A549 (cell line): ENCODE results near the gene ATP1A3.

Experiments
- CBX8 ChIP-seq: fragments of 200-600 bp; sonication (generic); IDR thresholded peaks from 2 replicates; pipeline ENCODE4 v1.6.1; 2016
- CHD2 ChIP-seq: fragments of 150-350 bp; IDR thresholded peaks from 2 replicates; pipeline ENCODE4 v1.6.1; 2014; ENCODE audit warnings: low read length; ENCODE audit not compliant: partially characterized antibody
- EP300 ChIP-seq, 2 experiments: fragments of >200 bp; sonication (Bioruptor Twin); formaldehyde crosslinking; IDR thresholded peaks; 2 replicates in 1 of 2; 3 replicates in 1 of 2; pipeline ENCODE4 v1.6.1; 2016 to 2017
- KDM1A ChIP-seq: fragments of 200-600 bp; sonication (generic); IDR thresholded peaks from 2 replicates; pipeline ENCODE4 v1.6.1; 2016; ENCODE audit warnings: low read depth, mild to moderate bottlenecking
- NFE2L2 ChIP-seq: fragments of 150-350 bp; conservative IDR thresholded peaks from 2 replicates; pipeline ENCODE4 v1.6.1; 2014; ENCODE audit warnings: low read length
- POLR2A ChIP-seq: IDR thresholded peaks from 2 replicates; pipeline ENCODE4 v1.6.1; 2012; ENCODE audit warnings: mild to moderate bottlenecking, low read length
- RAD21 ChIP-seq, 2 experiments: fragments of >200 bp in 1 of 2; sonication (Bioruptor Twin) in 1 of 2; formaldehyde crosslinking in 1 of 2; IDR thresholded peaks in 1 of 2; conservative IDR thresholded peaks in 1 of 2; 2 replicates in 1 of 2; 3 replicates in 1 of 2; pipeline ENCODE4 v1.6.1; 2012 to 2018; ENCODE audit warnings: inconsistent platforms in 1 of 2
- RFX5 ChIP-seq: fragments of 450-650 bp; IDR thresholded peaks from 2 replicates; pipeline ENCODE4 v1.7.1; 2014; ENCODE audit warnings: antibody characterized with exemption, mild to moderate bottlenecking, moderate library complexity
- ZFP36 ChIP-seq: fragments of 450-650 bp; IDR thresholded peaks from 2 replicates; pipeline ENCODE4 v1.6.1; 2014; ENCODE audit warnings: borderline replicate concordance; ENCODE audit not compliant: partially characterized antibody
- TF ChIP-seq, protein P1 (sequence below): fragments of >200 bp; sonication (Bioruptor Twin); formaldehyde crosslinking; IDR thresholded peaks from 3 replicates; pipeline ENCODE4 v1.5.1; 2016
- TF ChIP-seq, protein P2 (sequence below): fragments of 250-450 bp; sonication (Bioruptor Pico); IDR thresholded peaks from 2 replicates; pipeline ENCODE4 v1.5.0; 2021; ENCODE audit warnings: mild to moderate bottlenecking, moderate library complexity, borderline replicate concordance

DNA sequence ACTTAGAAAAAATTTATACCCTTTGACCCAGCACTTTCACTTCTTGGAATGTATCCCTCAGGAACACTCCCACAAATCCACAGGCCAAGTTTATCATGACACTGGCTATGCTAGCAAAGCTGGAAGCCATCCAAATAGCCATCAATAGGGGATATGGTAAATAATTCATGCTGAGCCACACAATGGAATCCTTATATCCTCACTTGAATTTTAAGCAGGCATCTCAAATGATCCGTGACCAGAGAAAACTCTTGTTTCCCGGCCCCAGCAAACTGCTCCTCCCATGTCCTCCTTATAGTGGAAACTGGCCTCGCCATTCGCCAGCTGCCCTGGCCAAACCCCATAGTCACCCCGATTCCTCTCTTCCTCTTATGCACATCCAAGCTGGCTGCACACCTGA lies 38.4 kb upstream of the ATP1A3 start:
- TF ChIP-seq NFE2L2 (no peak), POLR2A (no peak), RAD21 (conservative IDR thresholded peaks at IDR 0.05 in 1 of 2, IDR thresholded peaks at IDR 0.05 in 1 of 2) (no peak), KDM1A (no peak), RFX5 (no peak), ZFP36 (no peak), CHD2 (no peak), CBX8 (no peak), EP300 (IDR thresholded peaks at IDR 0.05) (no peak)
- TF ChIP-seq, protein P1, sequence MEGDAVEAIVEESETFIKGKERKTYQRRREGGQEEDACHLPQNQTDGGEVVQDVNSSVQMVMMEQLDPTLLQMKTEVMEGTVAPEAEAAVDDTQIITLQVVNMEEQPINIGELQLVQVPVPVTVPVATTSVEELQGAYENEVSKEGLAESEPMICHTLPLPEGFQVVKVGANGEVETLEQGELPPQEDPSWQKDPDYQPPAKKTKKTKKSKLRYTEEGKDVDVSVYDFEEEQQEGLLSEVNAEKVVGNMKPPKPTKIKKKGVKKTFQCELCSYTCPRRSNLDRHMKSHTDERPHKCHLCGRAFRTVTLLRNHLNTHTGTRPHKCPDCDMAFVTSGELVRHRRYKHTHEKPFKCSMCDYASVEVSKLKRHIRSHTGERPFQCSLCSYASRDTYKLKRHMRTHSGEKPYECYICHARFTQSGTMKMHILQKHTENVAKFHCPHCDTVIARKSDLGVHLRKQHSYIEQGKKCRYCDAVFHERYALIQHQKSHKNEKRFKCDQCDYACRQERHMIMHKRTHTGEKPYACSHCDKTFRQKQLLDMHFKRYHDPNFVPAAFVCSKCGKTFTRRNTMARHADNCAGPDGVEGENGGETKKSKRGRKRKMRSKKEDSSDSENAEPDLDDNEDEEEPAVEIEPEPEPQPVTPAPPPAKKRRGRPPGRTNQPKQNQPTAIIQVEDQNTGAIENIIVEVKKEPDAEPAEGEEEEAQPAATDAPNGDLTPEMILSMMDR, result no peak
- TF ChIP-seq, protein P2, sequence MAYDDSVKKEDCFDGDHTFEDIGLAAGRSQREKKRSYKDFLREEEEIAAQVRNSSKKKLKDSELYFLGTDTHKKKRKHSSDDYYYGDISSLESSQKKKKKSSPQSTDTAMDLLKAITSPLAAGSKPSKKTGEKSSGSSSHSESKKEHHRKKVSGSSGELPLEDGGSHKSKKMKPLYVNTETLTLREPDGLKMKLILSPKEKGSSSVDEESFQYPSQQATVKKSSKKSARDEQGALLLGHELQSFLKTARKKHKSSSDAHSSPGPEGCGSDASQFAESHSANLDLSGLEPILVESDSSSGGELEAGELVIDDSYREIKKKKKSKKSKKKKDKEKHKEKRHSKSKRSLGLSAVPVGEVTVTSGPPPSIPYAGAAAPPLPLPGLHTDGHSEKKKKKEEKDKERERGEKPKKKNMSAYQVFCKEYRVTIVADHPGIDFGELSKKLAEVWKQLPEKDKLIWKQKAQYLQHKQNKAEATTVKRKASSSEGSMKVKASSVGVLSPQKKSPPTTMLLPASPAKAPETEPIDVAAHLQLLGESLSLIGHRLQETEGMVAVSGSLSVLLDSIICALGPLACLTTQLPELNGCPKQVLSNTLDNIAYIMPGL (CRISPR knock-in tag), result no peak
